ENCODE data around the gene APOA4.

DNA sequence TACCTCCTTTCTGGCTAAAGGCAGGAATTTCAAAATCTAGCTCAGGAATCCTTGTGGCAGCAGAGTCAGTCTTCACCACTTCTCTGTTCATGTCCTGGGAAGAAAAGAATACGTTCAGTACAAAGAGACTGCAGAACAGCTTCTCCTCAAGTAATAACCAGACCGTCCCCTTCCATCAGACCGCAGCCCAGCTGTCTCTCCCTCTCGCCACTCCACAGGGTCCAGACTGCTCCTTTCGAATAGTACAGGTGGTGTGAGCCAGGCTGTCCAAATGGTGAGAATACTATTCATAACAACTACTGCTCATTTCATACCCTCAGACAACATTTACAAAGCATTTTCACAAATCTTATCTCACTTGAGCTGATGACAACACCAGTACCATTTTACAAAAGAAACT is 36.1 kb downstream of the APOA4 start:
- TF ChIP-seq, protein P1, sequence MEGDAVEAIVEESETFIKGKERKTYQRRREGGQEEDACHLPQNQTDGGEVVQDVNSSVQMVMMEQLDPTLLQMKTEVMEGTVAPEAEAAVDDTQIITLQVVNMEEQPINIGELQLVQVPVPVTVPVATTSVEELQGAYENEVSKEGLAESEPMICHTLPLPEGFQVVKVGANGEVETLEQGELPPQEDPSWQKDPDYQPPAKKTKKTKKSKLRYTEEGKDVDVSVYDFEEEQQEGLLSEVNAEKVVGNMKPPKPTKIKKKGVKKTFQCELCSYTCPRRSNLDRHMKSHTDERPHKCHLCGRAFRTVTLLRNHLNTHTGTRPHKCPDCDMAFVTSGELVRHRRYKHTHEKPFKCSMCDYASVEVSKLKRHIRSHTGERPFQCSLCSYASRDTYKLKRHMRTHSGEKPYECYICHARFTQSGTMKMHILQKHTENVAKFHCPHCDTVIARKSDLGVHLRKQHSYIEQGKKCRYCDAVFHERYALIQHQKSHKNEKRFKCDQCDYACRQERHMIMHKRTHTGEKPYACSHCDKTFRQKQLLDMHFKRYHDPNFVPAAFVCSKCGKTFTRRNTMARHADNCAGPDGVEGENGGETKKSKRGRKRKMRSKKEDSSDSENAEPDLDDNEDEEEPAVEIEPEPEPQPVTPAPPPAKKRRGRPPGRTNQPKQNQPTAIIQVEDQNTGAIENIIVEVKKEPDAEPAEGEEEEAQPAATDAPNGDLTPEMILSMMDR (IDR thresholded peaks at IDR 0.05) = no peak
- no peak for TF ChIP-seq POLR2A (IDR thresholded peaks at IDR 0.05)

All from lower leg skin (tissue), 3 donors.